ENCODE data around the gene NOC2L.

NOC2L gene

DNA sequence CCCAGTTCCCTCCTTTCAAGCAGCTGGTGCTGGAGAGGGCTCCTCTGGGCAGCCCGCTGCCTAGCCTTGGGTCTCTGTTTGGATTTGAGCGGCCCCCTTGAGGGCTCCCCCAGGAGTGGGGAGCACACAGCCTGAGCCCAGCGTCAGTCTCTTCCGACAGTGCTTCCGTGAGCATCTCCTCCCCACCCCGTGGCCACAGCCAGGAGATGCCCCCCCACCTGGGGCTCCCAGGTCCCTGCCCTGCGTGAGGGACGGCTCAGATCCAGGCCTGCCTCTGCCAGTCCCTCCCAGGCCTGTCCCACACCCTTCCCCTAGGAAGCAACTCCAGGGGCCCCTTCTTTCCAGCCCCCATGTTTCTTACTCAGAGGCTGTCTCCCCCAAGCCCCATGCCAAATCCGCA, 31.8 kb downstream of the NOC2L start:
- no peak for DNase-seq

DNA sequence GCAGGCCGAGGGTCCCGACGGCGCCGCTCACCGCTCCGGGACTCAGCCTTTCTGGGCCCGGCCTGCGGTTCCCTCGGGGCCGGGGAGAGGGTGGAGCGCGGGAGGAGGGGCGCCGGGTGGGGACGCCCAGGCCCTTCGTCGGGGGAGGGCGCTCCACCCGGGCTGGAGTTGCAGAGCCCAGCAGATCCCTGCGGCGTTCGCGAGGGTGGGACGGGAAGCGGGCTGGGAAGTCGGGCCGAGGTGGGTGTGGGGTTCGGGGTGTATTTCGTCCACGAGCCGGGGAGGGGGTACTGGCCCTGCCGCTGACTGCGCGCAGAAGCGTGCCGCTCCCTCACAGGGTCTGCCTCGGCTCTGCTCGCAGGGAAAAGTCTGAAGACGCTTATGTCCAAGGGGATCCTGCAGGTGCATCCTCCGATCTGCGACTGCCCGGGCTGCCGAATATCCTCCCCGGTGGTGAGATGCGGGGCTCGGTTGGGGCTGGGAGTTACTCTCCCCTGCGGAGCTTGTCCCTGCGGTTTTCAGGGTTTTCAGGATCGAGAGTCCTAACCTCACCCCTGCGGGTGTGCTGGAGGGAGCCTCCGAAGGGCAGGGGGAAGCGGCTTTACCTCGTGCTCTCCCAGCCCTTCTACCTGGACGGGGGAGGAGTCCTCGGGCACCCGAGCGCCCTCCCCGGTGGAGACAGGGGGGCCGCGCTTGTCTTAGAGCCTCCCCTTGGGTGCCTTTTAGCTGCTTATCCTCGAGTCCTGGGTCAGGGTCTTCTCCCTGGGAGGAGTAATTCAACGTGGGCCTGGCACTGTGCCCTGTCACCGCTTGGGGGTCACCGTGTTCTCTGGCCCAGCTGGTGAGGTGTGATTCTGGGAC, 33.3 kb downstream of the NOC2L start:
- no peak for DNase-seq

DNA sequence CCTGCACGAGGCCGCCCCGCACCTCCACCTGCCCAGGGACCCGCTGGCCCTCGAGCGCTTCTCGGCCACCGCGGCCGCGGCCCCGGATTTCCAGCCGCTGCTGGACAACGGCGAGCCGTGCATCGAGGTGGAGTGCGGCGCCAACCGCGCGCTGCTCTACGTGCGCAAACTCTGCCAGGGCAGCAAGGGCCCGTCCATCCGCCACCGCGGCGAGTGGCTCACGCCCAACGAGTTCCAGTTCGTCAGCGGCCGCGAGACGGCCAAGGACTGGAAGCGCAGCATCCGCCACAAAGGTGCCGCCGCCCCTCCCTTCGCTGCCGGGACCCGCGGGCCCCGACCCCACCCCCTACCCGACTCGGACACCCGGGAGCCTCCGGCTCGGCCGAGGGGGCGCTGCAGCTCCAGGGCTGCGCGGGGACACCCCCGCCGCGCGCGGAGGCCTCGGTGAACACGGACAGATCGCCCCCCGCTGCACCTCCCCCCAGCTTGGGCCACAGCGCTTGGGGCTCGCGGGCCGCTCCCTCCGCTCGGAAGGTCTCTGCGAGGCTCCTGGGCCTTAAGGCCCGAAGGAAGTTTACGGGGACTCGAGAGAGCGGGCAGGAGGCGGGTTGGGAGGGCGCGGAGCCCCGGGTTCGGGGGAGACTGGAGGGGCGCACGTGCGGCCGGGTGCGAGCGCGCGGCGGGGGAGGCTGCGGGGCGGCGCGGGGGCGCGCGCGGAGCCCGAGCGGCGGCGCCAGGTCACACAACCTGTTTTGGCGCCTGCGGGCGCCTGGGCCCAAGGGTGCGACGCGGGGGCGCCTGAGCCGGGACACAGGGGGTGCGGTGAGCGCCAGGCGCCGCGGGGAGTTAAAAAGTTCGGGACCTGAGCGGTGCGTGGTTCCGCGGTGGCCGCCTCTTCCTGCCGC, 34.1 kb downstream of the NOC2L start:
- no peak for DNase-seq

DNA sequence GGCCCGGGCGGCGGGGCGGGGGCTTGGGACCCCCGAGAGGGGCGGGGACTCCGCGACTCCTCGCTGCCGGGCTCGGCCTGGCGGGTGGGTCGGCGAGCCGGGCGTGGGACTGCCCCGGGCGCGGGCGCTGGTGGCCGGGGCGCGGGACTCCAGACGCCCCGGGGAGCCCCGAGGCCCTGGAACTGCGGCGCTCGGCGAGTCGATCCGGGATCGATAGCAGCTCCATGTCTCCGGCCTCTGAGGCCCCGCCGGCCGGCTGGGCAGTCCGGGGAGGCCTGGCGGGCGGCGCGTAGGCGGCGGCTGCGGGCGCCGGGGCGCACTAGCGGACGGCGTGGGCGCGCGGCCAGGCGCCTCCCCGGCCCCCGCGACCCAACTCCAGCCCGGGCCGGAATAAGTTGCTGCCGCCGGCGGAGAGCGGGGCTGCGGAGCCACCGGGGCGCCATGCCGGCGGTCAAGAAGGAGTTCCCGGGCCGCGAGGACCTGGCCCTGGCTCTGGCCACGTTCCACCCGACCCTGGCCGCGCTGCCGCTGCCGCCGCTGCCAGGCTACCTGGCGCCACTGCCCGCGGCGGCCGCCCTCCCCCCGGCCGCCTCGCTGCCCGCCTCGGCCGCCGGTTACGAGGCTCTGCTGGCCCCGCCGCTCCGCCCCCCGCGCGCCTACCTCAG, 34.9 kb downstream of the NOC2L start:
- DNase-seq = no peak

DNA sequence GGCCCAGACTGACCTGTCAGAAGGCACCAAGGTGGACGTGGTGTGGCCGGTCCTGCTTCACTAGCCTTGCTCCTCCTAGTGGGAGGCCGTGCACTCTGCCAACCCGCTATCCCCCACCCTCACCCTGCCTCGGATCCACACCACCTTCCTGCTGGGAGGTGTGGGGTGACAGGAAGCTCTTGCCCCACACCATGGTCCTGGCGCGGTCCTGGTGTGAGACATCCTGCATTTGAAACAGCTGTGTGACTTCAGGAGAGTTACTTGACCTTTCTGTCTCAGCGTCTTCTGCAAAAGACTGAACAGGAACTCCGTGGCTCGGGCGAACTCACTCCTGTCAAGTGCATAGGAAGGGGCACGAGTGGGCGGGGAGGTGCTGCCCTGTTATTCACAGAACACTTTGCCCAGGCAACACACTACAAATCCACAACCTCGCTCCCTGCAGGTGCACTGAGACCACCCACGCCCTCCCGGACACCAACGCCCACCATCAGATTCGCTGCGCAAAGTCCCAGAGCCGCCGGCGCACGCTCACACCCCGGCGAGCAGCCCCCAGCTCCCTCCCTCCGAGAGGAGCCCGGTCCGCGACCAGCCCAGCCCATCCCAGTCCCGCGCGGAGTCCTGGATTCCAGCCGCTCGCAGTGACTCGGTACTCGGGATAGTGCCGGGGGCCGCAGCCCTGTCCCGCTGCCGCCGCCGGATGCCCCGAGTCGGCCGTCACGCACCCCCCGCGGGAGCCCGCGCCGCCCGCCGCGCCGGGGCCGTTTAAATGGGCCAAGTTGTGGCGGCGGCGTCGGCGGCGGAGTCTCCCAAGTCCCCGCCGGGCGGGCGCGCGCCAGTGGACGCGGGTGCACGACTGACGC, 35.7 kb downstream of the NOC2L start, which contains the start of gene SAMD11:
Gene SAMD11, plus strand, starts transcription at position 793 of the 860 bp plus-strand sequence. CDS start 509 bp downstream, outside the sequence.
- DNase-seq = no peak

DNA sequence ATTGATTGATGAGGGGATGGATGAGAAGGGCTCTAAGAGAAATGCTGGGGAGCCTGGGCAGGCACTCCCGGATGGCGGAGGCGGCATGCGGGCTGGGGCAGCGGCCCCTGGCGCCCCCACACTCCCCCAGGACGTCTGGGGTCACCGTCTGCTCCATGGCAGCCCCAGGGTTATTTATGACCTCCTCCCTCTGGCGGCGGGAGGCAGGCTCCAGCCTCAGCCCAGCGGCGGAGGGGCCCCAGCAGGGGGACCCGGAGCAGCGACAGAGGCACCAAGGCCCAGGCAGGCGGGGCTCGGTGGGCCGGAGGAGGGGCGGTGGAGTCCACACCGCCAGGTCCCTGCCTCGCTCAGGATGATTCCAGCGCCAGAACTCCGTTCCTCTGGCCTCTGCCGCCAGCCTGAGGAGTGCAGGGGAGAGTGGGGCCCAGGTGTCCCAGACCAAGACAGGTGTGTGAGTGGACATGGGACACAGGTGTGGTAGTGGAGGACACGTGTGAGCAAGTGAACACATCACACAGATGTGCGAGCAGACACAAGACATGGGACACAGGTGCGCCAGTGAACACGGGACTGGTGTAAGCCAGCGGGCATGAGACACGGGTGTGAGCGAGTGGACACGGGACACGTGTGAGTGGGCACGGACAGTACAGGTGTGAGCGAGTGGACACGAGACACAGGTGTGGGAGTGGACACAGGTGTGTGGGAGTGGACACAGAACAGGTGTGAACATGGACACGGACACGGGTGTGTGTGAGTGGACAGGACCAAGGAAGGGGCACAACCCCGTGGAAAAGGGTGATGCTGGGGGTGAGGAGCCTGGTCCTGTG, 37.8 kb downstream of the NOC2L start:
- peak; percentile 57 for DNase-seq

DNA sequence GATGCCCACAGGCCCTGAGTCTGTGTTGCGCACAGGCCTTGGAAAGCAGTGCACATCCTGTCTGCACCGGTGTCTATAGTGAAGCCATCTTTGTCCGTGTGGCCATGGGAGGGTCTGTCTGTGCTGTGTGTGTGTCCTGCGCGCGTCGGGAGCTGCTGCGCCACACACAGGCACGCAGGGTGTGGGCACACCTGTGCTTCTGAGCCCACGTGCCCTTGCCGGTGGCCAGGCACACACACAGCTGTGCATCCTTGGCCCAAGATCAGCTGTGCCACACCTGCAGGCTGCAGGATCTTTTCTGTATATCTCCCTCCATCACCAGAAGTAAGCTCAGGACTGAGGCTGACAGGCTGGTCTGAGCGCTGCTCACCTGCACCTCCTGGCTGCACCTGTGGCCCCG, 38.5 kb downstream of the NOC2L start:
- DNase-seq = no peak

DNA sequence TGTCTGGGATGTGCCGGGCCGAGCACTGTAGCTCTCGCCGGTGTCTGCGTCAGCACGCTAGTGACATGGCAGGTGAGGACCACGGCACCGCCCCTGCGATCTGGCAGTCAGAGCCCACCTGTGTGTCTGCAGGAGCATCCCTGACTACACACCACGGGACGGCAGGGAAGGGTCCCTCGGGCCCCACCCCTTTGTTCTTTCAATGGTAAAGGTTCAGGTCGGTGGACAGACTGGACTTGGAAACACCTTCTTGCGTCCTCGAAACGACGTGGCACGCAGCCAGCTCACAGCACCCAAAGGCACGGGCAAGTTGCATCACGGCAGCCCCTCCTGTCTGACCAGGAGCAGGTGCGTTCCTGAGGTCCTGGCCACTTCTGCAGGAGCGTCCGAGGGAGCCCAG, 39.0 kb downstream of the NOC2L start:
- DNase-seq = no peak

DNA sequence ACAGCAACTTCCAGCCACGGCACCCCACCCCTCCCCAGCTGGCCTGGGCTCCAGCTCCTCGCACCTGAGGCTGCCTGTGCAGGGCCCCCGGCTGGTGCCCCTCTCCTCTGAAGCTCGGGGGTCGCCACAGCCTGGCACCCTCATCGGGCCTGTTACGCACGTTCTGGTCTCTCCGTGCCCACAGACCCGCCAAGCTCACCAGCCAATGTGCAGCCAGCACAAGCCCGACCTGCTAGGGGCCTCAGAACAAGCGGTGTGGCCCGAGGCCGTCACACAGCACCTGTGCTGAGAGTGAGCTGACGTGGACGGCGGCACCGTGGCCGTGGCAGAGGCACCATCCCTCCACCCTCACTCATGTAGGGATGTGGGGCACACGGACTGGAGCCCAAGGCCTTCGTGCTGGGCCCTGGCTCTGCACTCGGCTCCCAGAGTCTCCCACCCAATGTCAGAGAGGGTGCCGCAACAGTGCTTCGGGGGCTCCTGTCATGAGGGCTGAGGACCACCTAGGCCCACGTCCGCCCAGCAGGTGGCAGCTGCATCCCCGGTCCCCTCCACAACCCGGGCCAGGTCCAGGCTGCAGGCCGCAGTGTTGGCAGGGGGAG, 39.7 kb downstream of the NOC2L start:
- DNase-seq = no peak

DNA sequence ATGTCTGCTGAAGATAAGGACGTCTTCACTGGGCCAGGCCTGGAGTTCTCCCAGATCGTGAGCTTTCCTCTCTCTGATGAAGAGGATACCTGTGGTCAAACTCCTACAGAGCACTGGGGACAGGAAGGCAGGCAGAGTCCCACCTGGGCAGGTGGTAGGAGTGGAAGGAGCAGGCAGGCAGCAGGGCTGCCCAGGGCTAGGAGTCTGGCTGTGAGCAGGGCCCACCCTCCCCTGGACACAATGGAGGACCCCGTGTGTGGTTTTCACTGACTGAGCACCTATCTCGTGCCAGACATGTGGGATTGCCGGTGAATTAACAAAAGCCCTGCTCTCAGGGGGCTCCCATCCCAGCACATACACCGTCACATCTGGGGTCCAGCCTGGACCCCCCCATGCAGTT, 40.2 kb downstream of the NOC2L start:
- no peak for DNase-seq

DNA sequence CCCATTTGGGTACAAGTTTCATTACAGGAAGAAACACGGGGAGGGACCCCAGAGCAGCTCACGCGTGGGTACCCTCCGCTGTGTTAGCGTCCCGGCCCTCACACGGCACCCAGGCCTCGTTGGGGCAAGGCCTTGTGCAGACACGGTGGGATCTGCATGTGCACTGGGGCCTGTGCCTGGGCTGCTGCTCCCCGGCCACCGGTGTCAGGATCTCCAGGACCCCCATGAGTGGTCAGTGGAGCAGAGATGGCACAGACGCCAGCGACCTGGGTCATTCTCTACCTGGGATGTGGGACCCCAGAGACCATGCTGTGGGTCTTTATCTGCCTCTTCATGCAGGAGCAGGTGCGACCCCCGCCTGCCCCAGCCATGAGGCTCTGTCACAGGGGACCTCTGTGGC, 40.7 kb downstream of the NOC2L start:
- DNase-seq = no peak

DNA sequence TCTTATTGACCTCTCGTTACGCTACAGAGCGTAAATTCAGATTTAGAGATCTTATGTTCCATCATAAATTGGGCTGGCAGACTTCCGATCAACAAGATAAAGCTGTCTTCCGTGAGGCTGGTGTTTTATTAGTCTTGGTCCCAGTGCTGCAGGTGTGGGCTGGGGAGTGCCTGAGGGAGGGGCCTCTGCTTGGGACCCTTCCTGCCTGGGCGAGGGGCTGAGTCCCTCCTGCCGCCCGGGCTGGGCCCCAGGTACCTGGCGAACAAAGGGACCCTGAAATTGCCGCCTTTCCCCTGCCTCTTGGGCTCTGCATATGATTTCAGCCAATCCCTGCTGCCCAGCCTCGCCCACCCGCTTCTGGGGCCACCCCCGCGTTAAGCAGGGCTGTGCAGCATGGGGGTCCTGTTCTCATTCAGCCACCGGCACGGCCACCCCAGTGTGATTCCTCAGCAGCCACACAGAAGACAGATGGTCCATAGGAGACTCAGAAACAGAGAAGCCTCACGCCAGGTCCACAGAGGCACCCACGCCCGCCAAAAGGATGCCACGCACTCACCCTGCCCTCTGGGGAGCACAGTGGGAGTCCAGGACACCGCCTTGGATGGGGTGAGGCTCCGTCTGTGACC, 41.5 kb downstream of the NOC2L start:
- no peak for DNase-seq

DNA sequence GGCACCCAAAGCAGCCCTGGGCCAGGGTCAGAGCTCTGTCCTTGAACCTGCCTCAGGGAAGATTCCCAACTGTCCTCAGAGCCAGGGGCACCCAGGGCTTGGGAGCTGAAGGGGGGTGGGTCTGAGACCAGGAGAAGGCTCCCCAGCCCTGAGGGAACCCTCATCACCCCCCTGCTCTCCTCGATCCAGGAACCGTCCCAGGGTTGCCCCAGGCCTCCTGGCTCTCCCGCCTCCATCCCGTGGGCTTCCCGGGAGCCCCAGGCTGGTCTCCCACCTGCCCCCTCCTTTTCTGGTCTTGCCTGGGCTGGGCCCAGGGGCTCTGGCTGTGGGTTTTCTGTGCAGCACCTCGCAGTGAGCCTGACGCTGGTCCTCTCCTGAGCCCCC, 42.0 kb downstream of the NOC2L start:
- DNase-seq = no peak

DNA sequence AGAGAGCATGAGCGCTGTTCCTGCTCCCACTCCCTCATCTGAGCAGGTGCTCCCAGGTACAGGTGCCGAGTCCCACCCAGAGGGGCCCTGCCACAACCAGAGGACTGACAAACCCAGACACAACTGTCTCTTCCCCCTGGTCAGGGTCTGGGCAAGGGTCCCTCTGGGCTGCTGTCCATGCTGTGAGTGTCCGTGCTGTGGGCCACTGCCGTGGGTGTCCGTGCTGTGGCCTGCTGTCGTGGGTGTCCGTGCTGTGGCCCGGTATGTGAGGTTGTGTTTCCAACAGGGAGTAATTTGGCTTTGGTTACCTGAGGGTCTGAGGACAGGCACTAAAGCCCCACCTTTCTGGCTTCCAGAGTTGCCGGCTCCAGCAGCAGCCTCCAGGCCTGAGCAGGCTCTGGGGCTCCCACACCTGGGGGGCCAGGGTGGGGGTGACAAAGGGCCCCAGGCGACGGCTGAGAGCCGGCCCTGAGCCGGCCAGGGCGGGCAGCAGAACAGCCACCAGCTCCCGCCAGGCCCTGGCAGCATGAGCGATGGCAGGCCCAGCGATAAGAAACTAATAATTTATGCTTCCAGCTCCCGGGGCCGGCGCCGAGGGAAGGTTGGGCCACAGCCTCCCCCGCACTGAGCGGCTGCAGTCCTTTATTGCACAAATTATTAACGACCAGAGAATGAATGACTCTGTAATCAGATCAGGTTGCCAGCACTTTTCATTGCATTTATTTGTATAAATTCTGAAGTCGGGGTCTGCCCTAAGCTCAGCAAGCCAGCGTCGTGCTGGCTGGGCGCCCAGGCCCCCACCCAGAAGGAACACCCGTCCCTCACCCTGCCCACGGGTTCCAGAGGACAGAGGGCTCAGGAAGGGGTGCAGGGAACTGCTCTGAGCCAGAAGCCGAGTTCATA, 42.6 kb downstream of the NOC2L start:
- DNase-seq = no peak

DNA sequence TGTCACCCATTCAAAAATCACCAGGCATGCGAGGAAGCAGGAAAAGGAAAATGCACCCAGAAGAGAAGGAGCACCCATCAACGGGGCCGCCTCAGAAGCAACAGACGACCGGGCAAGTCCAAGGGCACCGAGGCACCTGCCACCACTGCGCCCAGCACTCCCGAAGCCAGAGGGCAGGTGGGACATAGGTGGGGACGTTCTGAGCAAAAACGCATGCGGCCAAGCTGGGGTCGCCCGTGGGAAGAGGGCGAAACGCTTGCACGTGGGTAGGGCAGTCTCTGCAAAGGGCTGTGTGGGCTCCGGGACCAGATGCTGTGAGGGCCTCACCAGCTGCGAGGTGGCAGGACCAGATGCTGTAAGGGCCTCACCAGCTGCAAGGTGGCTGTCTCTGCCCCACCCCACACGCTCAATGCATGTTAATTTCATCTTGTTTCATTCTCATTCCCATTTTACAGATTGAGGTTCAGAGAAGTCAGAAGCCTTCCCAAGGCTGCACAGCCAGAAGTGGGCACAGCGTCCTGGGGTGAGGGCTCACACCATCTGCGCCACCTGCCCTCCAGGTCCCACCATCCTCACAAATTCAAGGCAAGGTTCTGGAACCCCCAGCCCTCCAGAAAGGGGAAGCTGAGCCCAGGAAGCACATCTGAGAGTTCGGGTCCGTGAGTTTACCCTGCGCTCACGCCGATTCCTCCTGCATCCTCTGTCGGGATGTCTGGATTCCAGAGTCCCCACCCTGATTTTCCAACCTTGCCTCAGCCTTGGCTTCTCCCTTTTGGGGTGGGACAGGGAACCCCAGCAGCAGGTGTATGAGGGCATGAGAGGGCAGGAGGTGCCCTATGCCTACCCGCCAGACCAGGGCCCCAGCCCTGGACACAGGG, 43.5 kb downstream of the NOC2L start:
- no peak for DNase-seq

DNA sequence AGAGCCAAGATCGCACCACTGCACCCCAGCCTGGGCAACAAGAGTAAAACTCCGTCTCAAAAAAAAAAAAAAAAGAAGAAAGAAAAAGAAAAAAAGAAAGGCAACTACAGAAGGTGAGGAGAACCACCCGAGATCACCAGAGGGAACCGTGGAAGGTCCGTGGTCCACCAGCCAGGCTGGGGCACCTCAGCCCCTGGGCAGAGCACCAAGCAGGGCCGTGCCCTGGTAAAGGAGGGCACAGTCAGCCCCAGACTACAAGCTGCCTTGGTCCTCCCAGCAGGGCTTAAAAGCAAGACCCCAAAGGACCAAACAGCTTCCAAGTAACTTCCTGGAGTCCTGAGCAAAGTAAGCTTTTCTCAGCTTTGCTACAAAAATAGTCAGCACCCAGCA, 44.2 kb downstream of the NOC2L start:
- DNase-seq = no peak

DNA sequence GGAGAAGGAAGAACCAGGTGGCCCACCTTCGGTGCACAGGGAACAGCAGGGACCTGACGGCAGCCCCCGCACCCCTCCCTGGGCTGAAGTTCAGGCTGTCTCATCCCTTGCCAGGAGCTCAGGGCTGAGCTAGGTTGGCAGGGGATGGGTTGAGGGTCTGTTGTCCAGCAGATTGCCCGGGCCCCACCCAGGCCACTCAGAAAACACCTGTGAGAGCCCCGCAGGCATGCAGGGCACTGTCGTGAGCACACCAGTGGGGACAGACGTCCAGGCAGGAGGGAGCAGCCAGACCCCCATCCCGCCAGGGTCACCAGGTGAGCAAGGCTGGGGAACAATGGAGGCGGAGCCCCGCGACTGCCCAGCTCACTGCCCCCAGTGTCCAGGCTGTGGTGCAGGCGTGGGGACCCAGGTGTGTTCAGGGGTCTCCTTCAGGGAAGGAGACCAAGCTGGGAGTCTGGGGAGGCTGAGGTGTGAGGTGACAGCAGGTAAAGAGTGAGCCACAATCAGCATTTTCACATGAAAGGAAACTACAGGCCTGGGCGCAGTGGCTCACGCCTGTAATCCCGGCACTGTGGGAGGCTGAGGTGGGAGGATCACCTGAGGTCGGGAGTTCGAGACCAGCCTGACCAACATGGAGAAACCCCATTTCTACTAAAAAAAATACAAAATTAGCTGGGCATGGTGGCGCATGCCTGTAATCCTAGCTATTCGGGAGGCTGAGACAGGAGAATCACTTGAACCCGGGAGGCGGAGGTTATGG, 44.7 kb downstream of the NOC2L start:
- DNase-seq = no peak

Data from SHP77 treated with DMSO at 0.1 percent for 48 hours (cell line).